ENCODE results near the gene DCBLD2.

DCBLD2 gene, protein sequence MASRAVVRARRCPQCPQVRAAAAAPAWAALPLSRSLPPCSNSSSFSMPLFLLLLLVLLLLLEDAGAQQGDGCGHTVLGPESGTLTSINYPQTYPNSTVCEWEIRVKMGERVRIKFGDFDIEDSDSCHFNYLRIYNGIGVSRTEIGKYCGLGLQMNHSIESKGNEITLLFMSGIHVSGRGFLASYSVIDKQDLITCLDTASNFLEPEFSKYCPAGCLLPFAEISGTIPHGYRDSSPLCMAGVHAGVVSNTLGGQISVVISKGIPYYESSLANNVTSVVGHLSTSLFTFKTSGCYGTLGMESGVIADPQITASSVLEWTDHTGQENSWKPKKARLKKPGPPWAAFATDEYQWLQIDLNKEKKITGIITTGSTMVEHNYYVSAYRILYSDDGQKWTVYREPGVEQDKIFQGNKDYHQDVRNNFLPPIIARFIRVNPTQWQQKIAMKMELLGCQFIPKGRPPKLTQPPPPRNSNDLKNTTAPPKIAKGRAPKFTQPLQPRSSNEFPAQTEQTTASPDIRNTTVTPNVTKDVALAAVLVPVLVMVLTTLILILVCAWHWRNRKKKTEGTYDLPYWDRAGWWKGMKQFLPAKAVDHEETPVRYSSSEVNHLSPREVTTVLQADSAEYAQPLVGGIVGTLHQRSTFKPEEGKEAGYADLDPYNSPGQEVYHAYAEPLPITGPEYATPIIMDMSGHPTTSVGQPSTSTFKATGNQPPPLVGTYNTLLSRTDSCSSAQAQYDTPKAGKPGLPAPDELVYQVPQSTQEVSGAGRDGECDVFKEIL

DNA sequence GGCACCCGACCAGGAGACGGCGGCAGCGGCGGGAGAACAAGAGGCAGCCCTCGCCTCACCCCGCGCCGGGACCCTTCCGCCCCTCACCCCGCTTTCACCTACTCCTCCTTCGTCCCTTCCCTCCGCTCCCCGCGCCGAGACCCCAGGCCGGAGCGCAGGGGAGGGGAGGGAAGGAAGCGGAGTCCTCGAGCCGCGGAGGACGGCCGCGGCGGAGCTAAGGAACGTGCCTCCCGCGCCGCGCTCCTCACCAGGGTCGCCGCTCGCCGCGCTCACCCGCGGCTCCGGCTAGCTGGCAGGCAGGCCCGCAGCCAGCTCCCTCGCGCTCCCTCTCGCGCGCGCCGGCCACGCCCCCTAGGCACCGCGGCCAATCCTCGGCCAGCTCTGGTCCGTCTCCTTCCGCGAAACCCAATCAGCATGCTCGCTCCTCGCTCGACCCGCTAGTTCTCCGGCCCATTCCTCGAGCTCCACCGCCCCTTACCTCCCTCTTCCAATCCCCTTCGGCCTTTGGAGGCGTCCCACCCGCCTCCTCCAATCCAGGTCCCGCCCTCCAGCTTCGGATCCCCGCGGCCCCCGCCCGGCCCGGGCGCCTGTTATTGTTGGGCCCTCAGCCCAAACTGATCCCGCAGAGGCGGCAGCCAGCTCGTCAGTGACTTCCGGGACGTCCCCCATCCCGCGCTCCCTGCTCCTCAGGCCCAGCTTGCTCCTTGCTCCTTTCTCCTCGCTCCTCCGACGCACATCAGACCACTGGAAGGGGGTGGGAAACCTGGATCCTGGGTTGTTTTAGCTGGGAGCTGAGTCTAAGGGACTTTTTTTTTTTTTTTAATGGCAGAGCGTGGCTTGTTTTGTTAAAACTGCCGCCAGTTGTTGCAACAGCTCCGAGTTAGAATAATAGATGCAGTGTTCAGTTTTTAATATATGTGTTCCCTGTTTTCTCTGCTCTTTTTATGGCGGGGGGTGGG, at the start of gene DCBLD2:
DCBLD2 (minus strand) TSS at position 304 of the 959 bp plus-strand sequence. CDS start 369 bp downstream, outside the sequence.
- peak; percentile 69 to 84 (median 79) for DNase-seq (ENCODE audit: low read depth in 3 of 3, low spot score in 1 of 3)

GRCh38 chr3:98945666-98946065, 44.2 kb upstream of the DCBLD2 start:
- no peak for DNase-seq (ENCODE audit: low read depth in 3 of 3, low spot score in 1 of 3)

- DNase-seq (ENCODE audit: low read depth in 3 of 3, low spot score in 1 of 3), result no peak
Observed at GRCh38 chr3:98945101-98945524, 43.6 kb upstream of the DCBLD2 start.

GRCh38 chr3:98930413-98930812, 28.9 kb upstream of the DCBLD2 start:
- no peak for DNase-seq (ENCODE audit: low read depth in 3 of 3, low spot score in 1 of 3)

GRCh38 chr3:98921957-98922356, 20.5 kb upstream of the DCBLD2 start:
- DNase-seq (ENCODE audit: low read depth in 3 of 3, low spot score in 1 of 3), result no peak

GRCh38 chr3:98920166-98920565, 18.7 kb upstream of the DCBLD2 start:
- DNase-seq (ENCODE audit: low read depth in 3 of 3, low spot score in 1 of 3), result no peak

- DNase-seq (ENCODE audit: low read depth in 3 of 3, low spot score in 1 of 3), result no peak
Observed at GRCh38 chr3:98918586-98918985, 17.1 kb upstream of the DCBLD2 start.

GRCh38 chr3:98917608-98918007, 16.1 kb upstream of the DCBLD2 start:
- no peak for DNase-seq (ENCODE audit: low read depth in 3 of 3, low spot score in 1 of 3)

GRCh38 chr3:98914210-98915080, 12.9 kb upstream of the DCBLD2 start:
- DNase-seq (ENCODE audit: low read depth in 3 of 3, low spot score in 1 of 3), result no peak

DNA sequence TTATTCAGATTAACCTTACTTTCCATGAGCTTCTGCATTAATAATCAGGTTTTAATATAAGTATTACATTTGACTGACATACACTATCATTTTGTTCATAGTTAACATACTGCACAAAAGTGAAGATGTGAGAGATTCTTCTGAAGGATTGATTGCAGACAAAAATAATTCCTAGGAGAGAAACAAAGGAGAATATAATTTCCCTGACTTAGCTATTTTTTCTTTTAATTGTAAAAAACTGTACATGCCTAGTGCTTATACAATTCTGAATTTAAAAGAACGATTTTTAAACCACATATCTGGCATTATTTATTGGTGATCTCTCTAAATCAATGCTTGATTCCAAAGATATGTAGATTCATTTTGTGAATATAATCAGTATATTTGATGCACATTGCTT, 11.0 kb upstream of the DCBLD2 start:
- no peak for DNase-seq (ENCODE audit: low read depth in 3 of 3, low spot score in 1 of 3)

- no peak for DNase-seq (ENCODE audit: low read depth in 3 of 3, low spot score in 1 of 3)
Observed at GRCh38 chr3:98906230-98906629, 4.7 kb upstream of the DCBLD2 start.

DNA sequence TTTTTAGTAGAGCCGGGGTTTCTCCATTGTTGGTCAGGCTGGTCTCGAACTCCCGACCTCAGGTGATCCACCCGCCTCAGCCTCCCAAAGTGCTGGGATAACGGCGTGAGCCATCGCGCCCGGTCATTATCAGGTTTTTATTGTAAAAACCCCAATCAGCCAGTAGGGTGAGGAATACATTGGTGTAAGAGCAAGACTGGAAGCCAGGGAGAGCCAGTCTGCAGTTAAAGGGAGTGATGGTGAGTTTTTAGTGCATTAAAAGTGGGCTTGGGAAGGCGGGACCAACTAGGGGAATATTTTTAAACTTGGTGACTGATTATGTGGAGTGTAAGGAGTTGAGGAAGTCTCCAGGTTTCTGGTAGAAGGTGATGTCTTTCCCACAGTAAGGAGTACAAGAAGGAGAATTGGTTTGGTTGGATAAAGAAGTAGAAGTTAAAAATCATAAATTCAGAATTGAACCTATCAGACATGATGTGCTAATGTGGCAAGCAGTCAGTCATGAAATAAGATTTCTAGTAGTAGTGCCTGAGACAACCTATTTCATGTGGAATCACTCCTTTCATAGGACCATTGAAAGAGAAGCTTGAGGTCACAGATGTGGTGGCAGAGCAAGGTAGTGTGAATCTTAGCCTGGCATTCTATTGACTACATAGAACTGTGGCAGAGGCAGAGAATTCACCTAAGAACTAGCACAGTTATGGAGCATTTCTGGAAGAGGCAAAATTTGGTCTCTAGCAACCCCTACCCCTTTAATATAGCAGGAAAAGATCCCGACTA, 2.4 kb upstream of the DCBLD2 start:
- no peak for DNase-seq (ENCODE audit: low read depth in 3 of 3, low spot score in 1 of 3)

DNA sequence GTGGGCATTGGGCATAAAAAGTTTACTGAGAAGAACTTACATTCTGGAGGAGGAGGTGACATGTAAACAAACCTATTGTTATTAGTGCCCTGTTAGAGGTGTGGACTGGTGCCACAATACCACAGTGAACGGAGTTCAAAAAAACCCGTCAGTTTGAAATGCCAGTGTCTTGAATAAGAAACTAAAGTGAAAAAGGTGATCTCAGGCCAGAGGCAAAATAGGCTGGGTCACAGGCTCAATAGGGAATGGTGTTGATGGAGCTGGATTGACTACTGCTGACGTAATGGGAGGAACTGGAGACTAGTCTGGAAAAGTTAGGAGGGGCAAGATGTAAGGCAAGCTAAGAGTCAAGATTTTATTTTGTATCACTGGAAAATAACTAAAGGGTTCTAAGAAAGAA, 1.6 kb upstream of the DCBLD2 start:
- no peak for DNase-seq (ENCODE audit: low read depth in 3 of 3, low spot score in 1 of 3)

- DNase-seq (ENCODE audit: low read depth in 3 of 3, low spot score in 1 of 3), result no peak
Observed at GRCh38 chr3:98902351-98902740, 851 bp upstream of the DCBLD2 start.

- no peak for DNase-seq (ENCODE audit: low read depth in 3 of 3, low spot score in 1 of 3)
Observed at GRCh38 chr3:98901119-98901391, 440 bp downstream of the DCBLD2 start.

DNA sequence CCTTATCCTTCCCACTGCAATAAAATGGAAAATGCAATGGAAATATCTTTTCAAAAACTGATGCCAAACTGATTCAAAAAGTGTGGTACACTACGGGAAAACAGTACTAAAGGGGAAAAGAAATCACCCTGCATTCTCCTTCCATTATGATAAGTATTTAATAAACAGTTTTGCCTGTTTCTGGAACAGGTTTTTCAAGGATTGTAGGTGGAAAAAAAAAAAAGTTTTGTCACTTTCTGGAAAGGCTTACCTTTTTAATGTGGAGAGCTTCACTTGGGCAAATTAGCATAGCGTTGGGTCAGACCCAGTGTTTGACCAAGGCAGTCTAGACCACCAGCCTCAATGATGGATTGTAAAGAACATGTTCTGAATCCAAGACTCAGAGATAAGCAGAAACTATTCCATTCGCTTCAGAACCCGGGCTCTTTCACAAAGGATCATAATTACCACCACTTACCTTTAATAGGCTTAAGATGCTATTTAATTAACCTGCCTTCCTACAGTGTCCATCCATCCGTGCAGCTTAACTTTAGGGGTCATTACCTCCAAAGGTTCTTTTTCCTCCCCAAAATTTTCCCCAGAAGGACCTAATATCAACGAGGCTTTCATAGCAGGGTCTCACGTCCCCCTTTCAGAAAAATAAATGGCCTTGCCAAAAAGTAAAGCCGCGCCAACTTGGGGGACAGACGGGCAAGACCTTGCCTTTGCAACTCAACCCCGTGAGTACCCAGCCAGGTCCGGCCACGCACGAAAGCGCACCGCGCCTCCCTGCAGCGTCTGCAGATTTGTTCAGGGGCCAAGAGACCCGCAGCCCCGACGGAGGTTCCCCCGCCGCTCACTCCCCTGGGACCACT, 1.0 kb downstream of the DCBLD2 start:
- no peak for DNase-seq (ENCODE audit: low read depth in 3 of 3, low spot score in 1 of 3)

- DNase-seq (ENCODE audit: low read depth in 3 of 3, low spot score in 1 of 3), result no peak
Observed at GRCh38 chr3:98897701-98898100, 3.8 kb downstream of the DCBLD2 start.

DNA sequence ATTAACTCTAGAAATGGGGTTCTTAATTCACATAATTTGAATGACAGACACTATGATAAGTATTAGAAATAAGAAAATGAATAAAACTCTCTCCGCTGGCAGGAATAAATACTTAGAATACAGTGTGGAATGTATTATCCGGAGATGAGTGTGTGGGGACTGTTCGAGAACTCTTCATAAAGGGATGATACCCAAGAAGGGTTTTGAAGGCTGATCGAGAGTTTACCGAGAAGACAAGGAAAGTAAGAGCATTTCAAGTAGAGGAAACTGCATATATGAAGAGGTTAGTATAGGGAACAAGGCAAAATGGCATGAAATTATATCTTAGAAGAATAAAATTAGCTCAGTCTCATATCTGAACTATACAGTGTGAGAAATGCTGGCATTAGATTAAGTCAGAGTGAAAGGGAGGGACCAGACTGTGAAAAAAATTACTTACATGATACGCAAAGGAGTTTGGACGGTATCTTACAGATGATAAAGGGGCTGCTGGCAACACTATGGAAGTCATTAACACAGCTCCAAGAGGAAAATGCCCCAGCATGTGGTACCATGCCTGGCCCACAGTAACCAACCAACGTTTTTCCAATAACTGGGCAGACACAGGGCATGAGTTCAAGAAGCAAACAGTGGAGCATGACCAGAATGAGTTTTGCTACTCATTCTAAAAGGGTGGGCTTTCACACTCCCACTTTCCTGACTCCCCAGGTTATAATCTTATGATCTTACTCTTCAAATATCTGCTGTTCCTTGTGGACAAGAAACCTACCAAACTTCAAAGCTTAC, 6.5 kb downstream of the DCBLD2 start:
- DNase-seq (ENCODE audit: low read depth in 3 of 3, low spot score in 1 of 3), result no peak
